Measurements from ENCODE around the gene CEBPB.

Gene CEBPB

GRCh38 chr20:50238081-50238800 is 47.6 kb downstream of the CEBPB start:
- no peak overlapping the region for H3K4me2 ChIP-seq (ENCODE audit: low read depth, low read length)
- H3K27me3 ChIP-seq (replicated peaks; ENCODE audit: insufficient read depth, low read length): peaks cover 74% of the 10 kb centered on the region
- H3K79me2 ChIP-seq (ENCODE audit: low read length): no peaks in the 10 kb centered on the region
- no peaks in the 10 kb centered on the region for H4K20me1 ChIP-seq (ENCODE audit: insufficient read depth, low read length)
- H3K36me3 ChIP-seq (replicated peaks; ENCODE audit: insufficient read depth, low read length): no peaks in the 10 kb centered on the region
- no peaks in the 10 kb centered on the region for H3K9me3 ChIP-seq (replicated peaks; ENCODE audit: insufficient read depth, low read length)
- no peak overlapping the region for H2AFZ ChIP-seq (ENCODE audit: low read length)
- no peak overlapping the region for H3K9ac ChIP-seq (ENCODE audit: low read length)
- no peak overlapping the region for H3K27ac ChIP-seq (ENCODE audit: low read length)
- no peak overlapping the region for H3K4me3 ChIP-seq (ENCODE audit: low read length)
- no peaks in the 10 kb centered on the region for H3K9me2 ChIP-seq (replicated peaks; ENCODE audit: insufficient read depth, low read length)
- DNase-seq: no peak
- H3K4me1 ChIP-seq (ENCODE audit: low read length): no peaks in the 10 kb centered on the region
- H3F3A ChIP-seq (ENCODE audit: insufficient read depth, low read length): no peaks in the 10 kb centered on the region
- TF ChIP-seq CTCF (IDR thresholded peaks at IDR 0.05; ENCODE audit: low read length): no peak
- TF ChIP-seq EZH2phosphoT487 (IDR thresholded peaks at IDR 0.05; ENCODE audit: low read length): no peak
- no peak for TF ChIP-seq EZH2 (optimal IDR thresholded peaks at IDR 0.05; ENCODE audit: low read depth, low read length)

- Histone ChIP-seq H2AFZ (ENCODE audit: low read length) (no peak overlapping the region), H4K20me1 (ENCODE audit: insufficient read depth, low read length) (no peaks in the 10 kb centered on the region), H3K4me3 (ENCODE audit: low read length) (no peak overlapping the region), H3K36me3 (replicated peaks; ENCODE audit: insufficient read depth, low read length) (no peaks in the 10 kb centered on the region), H3K4me2 (ENCODE audit: low read depth, low read length) (no peak overlapping the region), H3K9me2 (replicated peaks; ENCODE audit: insufficient read depth, low read length) (no peaks in the 10 kb centered on the region), H3K9ac (ENCODE audit: low read length) (no peak overlapping the region), H3K79me2 (ENCODE audit: low read length) (no peaks in the 10 kb centered on the region), H3F3A (ENCODE audit: insufficient read depth, low read length) (no peaks in the 10 kb centered on the region), H3K9me3 (replicated peaks; ENCODE audit: insufficient read depth, low read length) (no peaks in the 10 kb centered on the region), H3K27me3 (replicated peaks; ENCODE audit: insufficient read depth, low read length) (peaks cover 66% of the 10 kb centered on the region), H3K27ac (ENCODE audit: low read length) (no peak overlapping the region), H3K4me1 (ENCODE audit: low read length) (no peaks in the 10 kb centered on the region)
- TF ChIP-seq EZH2 (optimal IDR thresholded peaks at IDR 0.05; ENCODE audit: low read depth, low read length) (no peak), CTCF (IDR thresholded peaks at IDR 0.05; ENCODE audit: low read length) (no peak), EZH2phosphoT487 (IDR thresholded peaks at IDR 0.05; ENCODE audit: low read length) (no peak)
- no peak for DNase-seq
Observed at GRCh38 chr20:50240092-50240491, 49.5 kb downstream of the CEBPB start.

- TF ChIP-seq EZH2phosphoT487 (IDR thresholded peaks at IDR 0.05; ENCODE audit: low read length): no peak
- TF ChIP-seq EZH2 (optimal IDR thresholded peaks at IDR 0.05; ENCODE audit: low read depth, low read length): no peak
- TF ChIP-seq CTCF (IDR thresholded peaks at IDR 0.05; ENCODE audit: low read length): no peak
- no peaks in the 10 kb centered on the region for H3K79me2 ChIP-seq (ENCODE audit: low read length)
Observed at GRCh38 chr20:50242178-50242514, 51.5 kb downstream of the CEBPB start.

More at GRCh38 chr20:50242178-50242514, 51.5 kb downstream of the CEBPB start:
- H3K27ac ChIP-seq (ENCODE audit: low read length): no peak overlapping the region
- H3K4me3 ChIP-seq (ENCODE audit: low read length): no peak overlapping the region
- H3K9me2 ChIP-seq (replicated peaks; ENCODE audit: insufficient read depth, low read length): no peaks in the 10 kb centered on the region
- peaks cover 64% of the 10 kb centered on the region for H3K27me3 ChIP-seq (replicated peaks; ENCODE audit: insufficient read depth, low read length)
- no peaks in the 10 kb centered on the region for H3K4me1 ChIP-seq (ENCODE audit: low read length)
- H2AFZ ChIP-seq (ENCODE audit: low read length): no peak overlapping the region
- no peak for DNase-seq
- H4K20me1 ChIP-seq (ENCODE audit: insufficient read depth, low read length): no peaks in the 10 kb centered on the region
- no peaks in the 10 kb centered on the region for H3K9me3 ChIP-seq (replicated peaks; ENCODE audit: insufficient read depth, low read length)
- no peaks in the 10 kb centered on the region for H3F3A ChIP-seq (ENCODE audit: insufficient read depth, low read length)
- H3K36me3 ChIP-seq (replicated peaks; ENCODE audit: insufficient read depth, low read length): no peaks in the 10 kb centered on the region
- no peak overlapping the region for H3K9ac ChIP-seq (ENCODE audit: low read length)
- no peak overlapping the region for H3K4me2 ChIP-seq (ENCODE audit: low read depth, low read length)
